PC-9 (cell line): ENCODE measurements around the gene PLD5. TPM values are rescaled to one million over a fixed set of nuclear protein-coding genes. Genes with fewer than 3 reads are reported as not detected.

ENCODE experiments used
- BruUV-seq: library from RNA; stranded (reverse); fragments of 400-500 nt; replicated peaks from 2 replicates; lab custom pipeline; 2021; lab: Mats Ljungman, UMichigan
- CTCF ChIA-PET: fragments of 300-600 bp; sonication (Branson Sonifier 250); formaldehyde crosslinking; loops from one replicate; lab custom pipeline; 2022; ENCODE audit warnings: antibody characterized with exemption; lab: Charles Lee
- POLR2A ChIA-PET: fragments of 300-600 bp; sonication (Branson Sonifier 250); formaldehyde crosslinking; loops from one replicate; lab custom pipeline; 2022; ENCODE audit warnings: antibody characterized with exemption; ENCODE audit not compliant: unreplicated experiment; lab: Charles Lee
- DNase-seq, 2 experiments: peaks; one replicate each; pipeline versions ENCODE4 v3.0.0 to v3.0.0-alpha.2; 2015 to 2022; ENCODE audit warnings: mixed read lengths in 1 of 2
- H2AFZ ChIP-seq: fragments of 200-600 bp; sonication (generic); 2 replicates; pipeline ENCODE4 v1.8.1; 2017; ENCODE audit warnings: antibody characterized with exemption
- H3F3A ChIP-seq: fragments of 200-600 bp; sonication (generic); 2 replicates; pipeline ENCODE4 v1.8.1; 2017; ENCODE audit warnings: antibody characterized with exemption, mild to moderate bottlenecking, low read depth; ENCODE audit not compliant: insufficient read depth
- H3K27ac ChIP-seq: fragments of 200-600 bp; sonication (generic); 2 replicates; pipeline ENCODE4 v1.6.1; 2016; ENCODE audit warnings: mixed run types
- H3K27me3 ChIP-seq: fragments of 200-600 bp; sonication (generic); 2 replicates; pipeline ENCODE4 v1.6.1; 2016; ENCODE audit warnings: low read depth, mixed run types; ENCODE audit not compliant: insufficient read depth
- H3K36me3 ChIP-seq: fragments of 200-600 bp; sonication (generic); 2 replicates; pipeline ENCODE4 v1.6.1; 2016; ENCODE audit warnings: low read depth, mixed run types
- H3K4me1 ChIP-seq: fragments of 200-600 bp; sonication (generic); replicated peaks from 2 replicates; pipeline ENCODE4 v1.6.1; 2016; ENCODE audit warnings: mixed run types; ENCODE audit not compliant: insufficient read depth
- H3K4me2 ChIP-seq: fragments of 200-600 bp; sonication (generic); 2 replicates; pipeline ENCODE4 v1.6.1; 2017; ENCODE audit warnings: mixed run types
- H3K4me3 ChIP-seq: fragments of 200-600 bp; sonication (generic); 2 replicates; pipeline ENCODE4 v1.6.1; 2016; ENCODE audit warnings: mixed run types
- H3K79me2 ChIP-seq: fragments of 200-600 bp; sonication (generic); 2 replicates; pipeline ENCODE4 v1.6.1; 2017; ENCODE audit warnings: low read depth, mixed run types
- H3K9me2 ChIP-seq: fragments of 200-600 bp; sonication (generic); 2 replicates; pipeline ENCODE4 v1.8.1; 2017; ENCODE audit warnings: mild to moderate bottlenecking; ENCODE audit not compliant: insufficient read depth
- H3K9me3 ChIP-seq: fragments of 200-600 bp; sonication (generic); 2 replicates; pipeline ENCODE4 v1.8.1; 2016; ENCODE audit warnings: low read depth; ENCODE audit not compliant: insufficient read depth
- H4K20me1 ChIP-seq: fragments of 200-600 bp; sonication (generic); 2 replicates; pipeline ENCODE4 v1.8.1; 2017; ENCODE audit not compliant: insufficient read depth
- CTCF ChIP-seq: fragments of 200-600 bp; sonication (generic); conservative IDR thresholded peaks from 2 replicates; pipeline ENCODE4 v1.6.1; 2017; ENCODE audit warnings: mixed run types, antibody characterized with exemption, mild to moderate bottlenecking, moderate library complexity
- EZH2 ChIP-seq: fragments of 200-600 bp; sonication (generic); IDR thresholded peaks from 2 replicates; pipeline ENCODE4 v1.8.0; 2017; ENCODE audit warnings: antibody characterized with exemption, low read depth
- intact Hi-C: fragments of 100-400 bp; cut with micrococcal nuclease; formaldehyde crosslinking; loops from one replicate; pipeline ENCODE4 v1.10.0; 2022; ENCODE audit not compliant: unreplicated experiment
- total RNA-seq: library from RNA; stranded (reverse); gene quantifications from 2 replicates; pipeline ENCODE4 v1.2.3, GENCODE V29; 2021

PLD5 gene
- total RNA-seq, 1 experiment from 2014 or later = not detected

GRCh38 chr1:242456726-242457269 lies 67.7 kb downstream of the PLD5 start:
- H4K20me1 ChIP-seq = no peaks in the 10 kb centered on the region
- H3K27ac ChIP-seq = no peak overlapping the region
- ChIA-PET CTCF (no interaction called here), POLR2A (no interaction called here)
- BruUV-seq = no TSS peak
- peaks cover 55% of the 10 kb centered on the region for H3K27me3 ChIP-seq
- TF ChIP-seq EZH2 (no peak), CTCF (no peak)
- H3K36me3 ChIP-seq = no peaks in the 10 kb centered on the region
- no peaks in the 10 kb centered on the region for H3K9me3 ChIP-seq
- no peak for DNase-seq
- no peak overlapping the region for H3K4me3 ChIP-seq
- H3K79me2 ChIP-seq = no peaks in the 10 kb centered on the region
- H3F3A ChIP-seq = no peaks in the 10 kb centered on the region
- intact Hi-C loops = loop anchor here (5.0 kb wide), 1 partner anchor 1841 kb away; no protein-coding TSS in a partner anchor
- no peak overlapping the region for H3K4me2 ChIP-seq
- H2AFZ ChIP-seq = no peak overlapping the region
- no peaks in the 10 kb centered on the region for H3K9me2 ChIP-seq
- H3K4me1 ChIP-seq = no peaks in the 10 kb centered on the region

GRCh38 chr1:242455052-242455361 lies 69.5 kb downstream of the PLD5 start:
- no TSS peak for BruUV-seq
- Histone ChIP-seq H4K20me1 (no peaks in the 10 kb centered on the region), H3F3A (no peaks in the 10 kb centered on the region), H3K9me2 (no peaks in the 10 kb centered on the region), H3K27me3 (peaks cover 65% of the 10 kb centered on the region), H3K9me3 (no peaks in the 10 kb centered on the region), H3K4me1 (no peaks in the 10 kb centered on the region), H3K4me2 (no peak overlapping the region), H3K27ac (no peak overlapping the region), H3K79me2 (no peaks in the 10 kb centered on the region), H2AFZ (no peak overlapping the region), H3K36me3 (no peaks in the 10 kb centered on the region), H3K4me3 (no peak overlapping the region)
- TF ChIP-seq EZH2 (no peak), CTCF (peak; percentile 11; the same call in 1 of the 2 replicates)
- intact Hi-C loops = loop anchor here (5.0 kb wide), 1 partner anchor 1842 kb away; no protein-coding TSS in a partner anchor
- POLR2A ChIA-PET = no interaction called here
- no peak for DNase-seq
- CTCF ChIA-PET = no interaction called here

- no peak overlapping the region for H3K4me2 ChIP-seq
- intact Hi-C loops = loop anchor here (5.0 kb wide), 1 partner anchor 1843 kb away; no protein-coding TSS in a partner anchor
- no peak overlapping the region for H2AFZ ChIP-seq
Observed at GRCh38 chr1:242454262-242455051, 70.0 kb downstream of the PLD5 start.

More at GRCh38 chr1:242454262-242455051, 70.0 kb downstream of the PLD5 start:
- Histone ChIP-seq H3K27me3 (peaks cover 67% of the 10 kb centered on the region), H3K79me2 (no peaks in the 10 kb centered on the region), H3F3A (no peaks in the 10 kb centered on the region), H3K4me1 (no peaks in the 10 kb centered on the region), H3K36me3 (no peaks in the 10 kb centered on the region), H4K20me1 (no peaks in the 10 kb centered on the region), H3K9me3 (no peaks in the 10 kb centered on the region), H3K4me3 (no peak overlapping the region), H3K27ac (no peak overlapping the region), H3K9me2 (no peaks in the 10 kb centered on the region)
- no TSS peak for BruUV-seq
- CTCF ChIA-PET = interaction anchor here (0.5 kb wide), 1 partner anchor 852 kb away, joined by 3 read pairs; no protein-coding TSS in a partner anchor
- DNase-seq = peak in 1 of 2 experiments; percentile 37
- POLR2A ChIA-PET = no interaction called here
- TF ChIP-seq EZH2 (no peak), CTCF (peak; percentile 70)
